Hematopoietic multipotent progenitor cell treated with erythropoietin and hydrocortisone succinate and interleukin-3 and kit ligand, for 6 days (in vitro differentiated cells): ENCODE measurements around the gene NEUROD1.

Experiments used
- DNase-seq: peaks from one replicate; pipeline ENCODE4 v3.0.0-alpha.2; 2015

NEUROD1 gene

GRCh38 chr2:181632733-181633401, 47.5 kb downstream of the NEUROD1 start:
- DNase-seq = no peak

DNA sequence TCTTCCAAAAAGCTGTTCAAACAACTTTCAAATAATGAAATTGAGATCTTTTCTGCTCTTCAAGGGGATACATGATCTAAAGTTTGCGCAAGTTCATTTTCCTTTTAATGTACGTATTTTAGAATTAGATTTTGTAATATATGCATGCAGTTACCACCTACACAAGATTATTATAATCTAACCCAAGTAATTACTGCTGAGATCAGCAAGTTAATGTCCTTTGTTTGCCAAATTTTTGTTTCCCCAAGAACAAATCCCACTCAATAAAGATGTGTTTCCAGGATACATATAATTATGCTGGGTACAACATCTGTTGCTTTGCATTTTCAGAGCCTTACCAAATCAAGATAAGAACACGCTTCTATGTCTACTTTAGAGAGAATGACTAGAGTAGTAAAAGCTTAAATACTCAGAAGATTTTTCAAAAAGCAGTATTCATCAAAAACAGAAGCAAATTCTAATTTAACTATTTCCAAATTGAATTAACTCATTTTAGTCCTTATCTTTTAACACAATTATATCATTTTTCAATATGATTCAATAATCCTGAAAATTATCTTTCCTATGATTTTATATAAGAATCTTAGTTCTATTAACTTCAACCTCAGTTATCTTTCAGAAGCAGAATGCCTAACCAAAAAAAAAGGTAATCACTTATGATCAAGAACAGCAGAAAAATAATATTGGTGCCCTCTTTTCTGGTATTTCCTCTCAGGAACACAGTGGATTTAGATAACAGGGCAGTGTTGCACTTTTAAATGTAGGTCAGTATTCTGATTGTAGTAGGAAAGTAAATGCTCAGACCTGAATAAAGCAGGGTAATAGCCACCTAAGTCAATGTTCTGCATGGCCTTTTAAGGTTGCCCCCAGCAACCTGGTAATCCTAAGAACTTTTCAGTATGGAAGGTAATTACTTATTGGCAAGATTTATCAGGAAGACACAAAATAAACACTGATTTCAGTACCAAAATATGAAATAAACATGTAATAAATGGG, 51.4 kb downstream of the NEUROD1 start:
- DNase-seq = no peak

- no peak for DNase-seq
These were observed 52.8 kb downstream of the NEUROD1 start for GRCh38 chr2:181627545-181627944.

DNA sequence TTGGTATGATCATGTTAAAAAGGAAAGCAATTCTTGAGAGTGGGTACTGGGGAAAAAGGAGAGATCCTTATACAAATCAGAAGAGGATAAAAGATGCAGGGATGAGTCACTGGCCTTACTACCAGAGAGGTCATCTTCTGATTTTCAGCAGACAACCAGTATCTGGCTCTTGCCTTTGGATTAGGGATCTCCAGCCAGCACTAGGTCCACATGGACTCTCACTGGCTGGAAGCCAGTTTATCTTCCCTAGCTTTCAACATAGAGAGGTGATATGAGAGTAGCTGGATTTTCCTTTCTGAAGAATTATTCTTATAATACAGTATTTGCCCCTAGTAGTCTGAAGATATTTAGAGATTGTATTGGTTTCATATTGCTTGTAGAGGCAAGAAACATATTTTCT, 53.6 kb downstream of the NEUROD1 start:
- DNase-seq = no peak
